Renal cortical epithelial cell (primary cell): ENCODE results near the gene FILIP1. TPM values are rescaled to one million over a fixed set of nuclear protein-coding genes. Genes with fewer than 3 reads are reported as not detected.

Experiments
- DNase-seq: peaks from one replicate; pipeline ENCODE4 v3.0.0-alpha.2; 2011; ENCODE audit warnings: low read depth
- total RNA-seq: library from RNA; depleted of rRNA; stranded (reverse); fragments of >200 nt; gene quantifications from 2 replicates; pipeline ENCODE4 v1.2.3, GENCODE V29; 2014

FILIP1 gene
- total RNA-seq, 1 donor from 2014 or later = 1.5 TPM

- DNase-seq = peak; percentile 52
Measured at GRCh38 chr6:75381877-75382633, 111.5 kb downstream of the FILIP1 start.

GRCh38 chr6:75379536-75379935 is 114.1 kb downstream of the FILIP1 start:
- no peak for DNase-seq

- no peak for DNase-seq
Measured at GRCh38 chr6:75378101-75378500, 115.5 kb downstream of the FILIP1 start.

- DNase-seq = no peak
Measured at GRCh38 chr6:75377386-75377785, 116.2 kb downstream of the FILIP1 start.

GRCh38 chr6:75376347-75377024 is 117.1 kb downstream of the FILIP1 start:
- DNase-seq = peak; percentile 83

- no peak for DNase-seq
Measured at GRCh38 chr6:75374961-75375400, 118.6 kb downstream of the FILIP1 start.

GRCh38 chr6:75372884-75373283 is 120.7 kb downstream of the FILIP1 start:
- DNase-seq = no peak

GRCh38 chr6:75370011-75370410 is 123.6 kb downstream of the FILIP1 start:
- peak; percentile 30 for DNase-seq

- DNase-seq = no peak
Measured at GRCh38 chr6:75368864-75369402, 124.7 kb downstream of the FILIP1 start.

- DNase-seq = peak; percentile 71
Measured at GRCh38 chr6:75368151-75368779, 125.3 kb downstream of the FILIP1 start.

GRCh38 chr6:75363304-75363703 is 130.3 kb downstream of the FILIP1 start:
- peak; percentile 51 for DNase-seq

- no peak for DNase-seq
Measured at GRCh38 chr6:75353644-75354043, 140.0 kb downstream of the FILIP1 start.

GRCh38 chr6:75351570-75351969 is 142.0 kb downstream of the FILIP1 start:
- DNase-seq = no peak

- no peak for DNase-seq
Measured at GRCh38 chr6:75350808-75351207, 142.8 kb downstream of the FILIP1 start.

GRCh38 chr6:75350156-75350555 is 143.4 kb downstream of the FILIP1 start:
- DNase-seq = no peak

GRCh38 chr6:75349262-75349984 is 144.2 kb downstream of the FILIP1 start:
- DNase-seq = peak; percentile 72

- DNase-seq = no peak
Measured at GRCh38 chr6:75348882-75349261, 144.7 kb downstream of the FILIP1 start.

GRCh38 chr6:75347898-75348610 is 145.5 kb downstream of the FILIP1 start:
- no peak for DNase-seq

GRCh38 chr6:75345413-75345812 is 148.2 kb downstream of the FILIP1 start:
- no peak for DNase-seq

GRCh38 chr6:75344455-75344854 is 149.1 kb downstream of the FILIP1 start:
- no peak for DNase-seq

GRCh38 chr6:75344021-75344420 is 149.6 kb downstream of the FILIP1 start:
- no peak for DNase-seq
